H1 (cell line): ENCODE results near the gene RELT. TPM values are rescaled to one million over a fixed set of nuclear protein-coding genes. Genes with fewer than 3 reads are reported as not detected.

Source experiments
- CBX8 ChIP-seq: fragments of 300-800, 300-1000 bp; sonication (generic); IDR thresholded peaks from 2 replicates; pipeline ENCODE4 v1.7.1; 2016; ENCODE audit warnings: low read depth, low read length, borderline replicate concordance
- EZH2 ChIP-seq: fragments of 200-600 bp; sonication (generic); IDR thresholded peaks from 2 replicates; pipeline ENCODE4 v1.7.1; 2012; ENCODE audit warnings: low read depth, mild to moderate bottlenecking, moderate library complexity, low read length, inconsistent platforms; ENCODE audit not compliant: severe bottlenecking
- HDAC2 ChIP-seq, 2 experiments: fragments of 300-600 bp in 1 of 2; sonication (generic) in 1 of 2; IDR thresholded peaks; 2 replicates each; pipeline ENCODE4 v1.6.1; 2011 to 2012; ENCODE audit warnings: low read depth in 2 of 2, low read length in 2 of 2, mild to moderate bottlenecking in 2 of 2, moderate library complexity in 2 of 2, borderline replicate concordance in 1 of 2, inconsistent platforms in 1 of 2
- PHF8 ChIP-seq: fragments of 200-600 bp; sonication (generic); conservative IDR thresholded peaks from 2 replicates; pipeline ENCODE4 v1.7.1; 2012; ENCODE audit warnings: low read depth, mild to moderate bottlenecking, inconsistent platforms, low read length, moderate library complexity
- polyA plus RNA-seq, 7 experiments: library from polyadenylated mRNA; depleted of rRNA in 3 of 7; stranded (reverse) in 5 of 7; unstranded in 2 of 7; fragments of >200 nt in 5 of 7; fragments of 200-250 nt in 2 of 7; gene quantifications; 1 replicate in 5 of 7; 2 replicates in 1 of 7; 4 replicates in 1 of 7; pipeline versions ENCODE4 v1.2.1 to v1.2.3, GENCODE V29; 2011 to 2013; ENCODE audit warnings: missing spikeins in 2 of 7, mixed read lengths in 2 of 7
- total RNA-seq: library from RNA; stranded (reverse); fragmentation: NEBNext Ultra II Directional; extraction: Animal tissue kit (Norgen Biotek cat#: 25700); gene quantifications from 2 replicates; pipeline ENCODE4 v1.2.1, GENCODE V29; 2021

The RELT gene
- total and polyA plus RNA-seq, 2 of the 8 experiments (the other 6 are each of a cell fraction or from before 2014, with no cell fraction given), result 3.4 to 5.7 TPM

GRCh38 chr11:73338279-73338678, 37.9 kb upstream of the RELT start (continued):
- no peak for TF ChIP-seq HDAC2 (IDR thresholded peaks at IDR 0.05; ENCODE audit: borderline replicate concordance in 1 of 2, low read depth in 2 of 2, low read length in 2 of 2)
- TF ChIP-seq CBX8, result no peak
- no peak for TF ChIP-seq PHF8
- TF ChIP-seq EZH2, result no peak
